HG03139 (cell line): ENCODE results near the gene ZNF12.
A peak's percentile ranks its signal among the peaks of the same experiment; 100 is the strongest.
"Not testable (repeated sequence)": the region's sequence is repeated elsewhere in the genome, so short reads cannot be mapped to it uniquely, and the experiment has no call there.

Experiments
- ATAC-seq: cut with Tn5 transposase; IDR thresholded peaks from one replicate; pipeline ENCODE4 v1.9.1; 2021; ENCODE audit not compliant: unreplicated experiment

ZNF12 gene

DNA sequence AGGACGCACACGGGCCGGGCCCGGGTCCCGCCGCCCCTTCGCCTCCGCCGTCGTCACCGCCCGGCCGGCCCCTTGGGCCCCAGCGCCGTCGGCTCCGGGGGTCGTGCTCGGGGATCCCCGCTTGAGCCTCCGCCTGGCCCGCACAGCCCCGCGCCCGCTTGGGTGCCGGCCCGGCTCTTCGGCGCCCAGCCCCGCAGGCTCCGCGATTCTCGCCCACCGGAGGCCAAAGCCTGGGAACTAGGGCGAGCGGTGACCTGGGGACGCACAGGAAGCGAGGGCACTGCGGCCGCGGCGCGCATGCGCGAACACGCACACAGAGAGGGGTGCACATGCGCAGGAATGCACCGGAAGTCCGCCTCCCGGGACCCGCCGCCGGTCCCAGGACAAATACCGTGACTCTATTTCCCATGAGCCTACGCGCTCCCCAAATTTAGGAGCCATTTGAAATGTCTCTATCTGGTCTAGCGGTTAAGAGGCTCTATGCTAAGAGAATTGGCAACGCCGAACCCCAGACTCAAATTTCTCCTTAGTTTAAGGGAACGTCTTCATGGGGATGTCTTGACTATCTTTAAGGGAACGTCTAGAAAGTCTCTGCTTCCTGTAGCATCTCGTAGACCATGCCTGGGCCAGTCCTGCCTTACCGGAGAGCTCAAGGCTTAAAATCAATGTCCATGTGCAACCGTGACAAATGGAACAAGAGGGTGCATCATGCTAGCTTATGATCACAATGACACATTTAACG, at the start of gene ZNF12:
ZNF12 (minus strand) TSS at position 282 of the 742 bp plus-strand sequence. CDS start 1,774 bp downstream, outside the sequence.
- peak; percentile 80 for ATAC-seq

DNA sequence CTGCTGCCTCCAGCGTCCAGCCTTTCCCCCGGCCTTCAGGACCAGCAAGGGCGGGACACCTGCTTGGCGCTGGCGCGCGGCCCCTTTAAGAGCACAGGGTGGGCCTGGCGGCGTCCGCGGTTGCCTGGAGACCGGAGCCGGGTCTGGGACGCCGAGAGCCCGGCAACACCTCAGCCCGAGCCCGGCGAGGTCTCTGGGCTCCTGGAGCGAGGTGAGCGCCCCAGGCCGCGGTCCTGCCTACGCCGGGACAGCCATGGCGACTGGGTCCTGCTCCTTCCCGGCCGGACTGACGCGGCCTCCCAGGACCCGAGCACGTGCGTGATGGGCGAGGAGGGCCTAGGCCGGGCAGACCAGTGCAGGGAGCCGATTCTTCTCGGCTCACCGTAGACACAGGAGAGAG, 47.2 kb upstream of the ZNF12 start, which contains the start of gene RSPH10B2:
RSPH10B2 (plus strand) TSS at position 140 of the 400 bp plus-strand sequence. CDS start 3,575 bp downstream, outside the sequence.
- not testable (repeated sequence) for ATAC-seq

DNA sequence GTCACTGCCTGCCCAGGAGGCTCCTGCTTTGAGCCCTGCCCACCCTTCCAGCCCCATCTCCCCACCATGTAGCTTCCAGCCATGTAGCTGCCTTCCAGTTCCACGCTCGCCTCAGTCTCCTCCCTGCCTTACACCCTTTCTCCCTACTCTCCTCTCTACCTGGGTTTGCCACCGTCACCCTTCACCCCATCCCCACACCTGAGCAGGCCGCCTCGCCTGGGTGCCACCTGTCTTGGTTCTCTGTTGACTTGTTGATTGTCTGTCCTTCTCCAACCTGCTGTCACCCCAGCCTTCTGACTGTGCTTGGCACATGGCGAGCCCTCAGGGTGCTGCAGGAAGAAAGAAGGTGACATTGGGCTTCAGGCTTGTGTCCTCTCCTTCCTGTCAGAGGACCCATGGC, 43.4 kb upstream of the ZNF12 start:
- ATAC-seq: not testable (repeated sequence)

DNA sequence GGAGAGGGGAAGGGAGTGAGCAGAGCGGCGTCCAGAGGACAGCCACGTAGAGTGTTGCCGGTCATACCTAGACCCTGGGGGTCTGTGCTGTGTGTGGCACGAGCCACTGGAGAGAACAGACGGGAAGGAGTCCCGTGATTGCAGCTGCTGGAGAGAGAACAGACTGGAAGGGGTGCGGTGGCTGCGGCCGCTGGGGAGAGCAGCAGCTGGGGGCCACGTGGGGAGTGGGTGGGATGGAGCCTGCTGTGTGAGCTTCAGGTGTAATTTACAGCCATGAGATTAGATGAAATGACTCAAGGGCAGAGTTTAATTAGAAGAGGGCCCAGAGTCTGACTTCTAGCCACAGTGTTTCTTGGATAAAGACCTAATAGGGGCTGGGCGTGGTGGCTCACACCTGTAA, 42.6 kb upstream of the ZNF12 start:
- ATAC-seq: not testable (repeated sequence)

DNA sequence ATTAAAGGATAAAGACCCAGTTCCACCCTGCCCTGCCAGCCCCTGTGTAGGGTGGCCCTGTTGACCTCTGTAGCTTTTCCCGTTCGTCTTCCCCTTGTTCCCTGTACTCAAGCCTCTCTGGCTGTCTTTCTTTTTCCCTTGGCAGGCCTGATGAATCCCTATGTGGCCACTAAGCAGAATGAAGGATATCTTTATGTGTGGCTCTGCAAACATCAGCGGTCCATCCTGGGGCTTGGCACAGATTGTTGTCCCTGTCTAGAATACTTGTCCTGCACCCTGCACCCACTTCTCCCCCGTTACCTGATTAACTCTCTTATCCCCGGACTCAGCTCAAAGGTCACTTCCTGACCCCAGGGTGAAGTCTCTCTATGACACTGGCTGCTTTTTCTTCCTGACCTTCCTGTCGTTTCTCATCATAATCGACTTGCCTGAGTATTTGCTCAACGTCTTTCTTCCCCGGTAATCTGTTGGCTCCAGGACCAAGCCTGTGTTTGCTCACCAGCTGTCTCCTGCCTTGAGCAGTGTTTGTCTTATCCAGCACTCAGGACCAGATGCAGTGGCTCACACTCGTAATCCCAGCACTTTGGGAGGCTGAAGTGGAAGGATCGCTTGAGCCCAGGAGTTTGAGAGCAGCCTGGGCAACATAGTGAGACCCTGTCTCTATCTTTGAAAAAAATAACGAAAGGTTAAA, 37.8 kb upstream of the ZNF12 start:
- ATAC-seq: not testable (repeated sequence)

DNA sequence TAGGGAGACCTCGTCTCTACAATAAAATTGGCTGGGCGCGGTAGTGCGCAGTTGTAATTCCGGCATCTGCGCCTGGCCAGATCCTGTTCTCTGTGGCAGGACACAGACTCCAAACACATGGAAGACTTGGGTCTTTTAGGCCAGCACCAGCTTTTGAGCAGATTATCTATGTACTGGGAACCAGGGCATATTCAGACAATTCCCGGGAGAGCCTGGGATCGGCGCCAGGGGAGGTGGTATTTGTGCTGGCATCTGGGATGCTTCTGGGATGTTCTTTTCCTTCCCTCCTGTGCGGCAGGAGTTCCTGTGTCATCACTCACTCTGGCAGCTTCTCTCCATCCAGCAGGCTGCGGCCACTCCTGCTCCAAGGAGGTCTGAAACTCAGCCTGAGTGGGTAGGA, 31.7 kb upstream of the ZNF12 start:
- ATAC-seq: not testable (repeated sequence)

DNA sequence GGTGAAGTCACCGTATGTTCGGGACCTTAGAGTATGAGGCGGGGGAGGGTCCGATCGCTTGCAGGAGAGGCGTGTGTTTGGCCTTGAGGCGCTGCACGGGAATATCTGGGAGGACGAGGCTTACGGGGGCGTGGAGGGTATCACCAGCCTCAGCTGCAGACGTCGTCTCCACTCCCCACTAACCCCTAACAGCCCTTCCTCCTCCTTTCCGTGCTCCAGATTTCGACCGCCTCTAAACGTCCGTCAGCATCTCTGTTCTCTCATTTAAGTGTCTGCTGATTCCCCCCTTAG, 23.5 kb upstream of the ZNF12 start:
- ATAC-seq: no peak

DNA sequence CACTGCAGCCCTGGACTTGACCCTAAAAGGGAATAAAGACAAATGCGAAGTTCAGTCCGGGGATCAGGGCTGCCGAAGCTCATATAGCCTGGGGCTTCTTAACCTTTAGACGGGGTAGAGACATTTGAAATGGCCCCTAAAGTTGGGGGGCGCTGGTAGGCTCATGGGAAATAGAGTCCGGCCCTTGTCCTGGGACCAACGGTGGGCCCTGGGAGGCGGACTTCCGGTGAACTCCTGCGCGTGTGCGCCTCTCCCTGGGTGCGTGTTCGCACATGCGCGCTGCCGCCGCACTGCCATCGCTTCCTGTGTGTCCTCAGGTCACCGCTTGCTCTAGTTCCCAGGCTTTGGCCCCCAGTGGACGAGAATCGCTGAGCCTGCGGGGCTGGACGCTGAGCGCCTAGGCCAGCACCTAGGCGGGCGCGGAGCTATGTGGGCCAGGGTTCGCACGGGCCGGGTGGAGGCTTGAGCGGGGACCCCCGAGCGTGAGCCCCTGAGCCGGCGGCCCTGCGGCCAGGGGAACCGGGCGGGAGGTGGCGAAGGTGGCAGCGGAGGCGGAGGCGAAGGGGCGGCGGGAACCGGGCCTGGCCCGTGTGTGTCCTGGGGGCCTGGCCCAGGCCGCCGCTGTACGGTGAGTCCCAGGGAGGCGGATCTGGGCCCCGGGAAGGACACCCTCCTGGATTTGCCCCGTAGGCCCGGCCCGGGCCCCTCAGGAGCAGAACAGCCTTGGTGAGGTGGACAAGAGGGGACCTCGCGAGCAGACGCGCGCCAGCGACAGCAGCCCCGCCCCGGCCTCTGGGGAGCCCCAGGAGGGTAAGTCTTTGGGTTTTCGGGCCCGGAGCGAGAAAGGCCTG, 23.0 kb upstream of the ZNF12 start:
- ATAC-seq: peak; percentile 93

DNA sequence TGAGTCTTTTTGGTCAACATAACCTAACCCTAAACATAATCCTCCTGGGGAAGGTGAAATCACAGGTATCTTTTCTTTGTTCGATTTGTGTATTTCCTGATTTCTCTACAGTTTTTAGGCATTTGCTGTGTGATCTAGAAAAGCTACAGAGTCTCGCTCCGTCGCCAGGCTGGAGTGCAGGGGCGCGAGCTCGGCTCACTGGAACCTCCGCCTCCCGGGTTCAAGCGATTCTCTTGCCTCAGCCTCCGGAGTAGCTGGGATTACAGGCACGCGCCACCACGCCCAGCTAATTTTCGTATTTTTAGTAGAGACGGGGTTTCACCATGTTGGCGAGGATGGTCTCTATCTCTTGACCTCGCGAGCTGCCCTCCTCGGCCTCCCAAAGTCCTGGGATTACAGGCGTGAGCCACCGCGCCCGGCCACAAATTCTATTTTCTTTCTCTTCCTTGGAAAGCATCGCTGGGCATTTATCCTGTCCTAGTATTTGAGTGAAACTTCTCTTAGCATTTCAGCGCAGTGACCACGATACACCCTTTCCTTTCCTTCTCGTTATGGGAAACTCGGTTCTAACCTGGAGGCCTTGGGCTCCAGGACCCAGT, 22.2 kb upstream of the ZNF12 start:
- ATAC-seq: not testable (repeated sequence)

DNA sequence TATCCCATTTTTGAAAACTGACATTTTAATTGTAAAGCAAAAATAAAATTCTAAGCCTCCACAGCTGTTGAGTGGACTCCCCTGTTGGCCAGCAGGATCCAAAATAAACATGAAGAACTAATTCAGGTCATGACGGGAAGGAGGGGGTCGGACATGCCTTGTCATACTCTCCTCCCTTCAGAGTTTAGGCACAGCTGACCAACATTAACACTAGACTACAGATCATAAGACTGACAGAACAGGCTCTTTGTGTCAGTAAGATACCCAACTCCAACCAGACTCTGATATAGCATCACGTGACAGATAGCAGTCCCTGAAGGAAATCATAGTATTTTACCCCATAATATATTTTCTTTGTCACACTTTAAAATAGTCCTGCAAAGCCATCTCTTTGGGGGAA, 20.9 kb upstream of the ZNF12 start:
- no peak for ATAC-seq

DNA sequence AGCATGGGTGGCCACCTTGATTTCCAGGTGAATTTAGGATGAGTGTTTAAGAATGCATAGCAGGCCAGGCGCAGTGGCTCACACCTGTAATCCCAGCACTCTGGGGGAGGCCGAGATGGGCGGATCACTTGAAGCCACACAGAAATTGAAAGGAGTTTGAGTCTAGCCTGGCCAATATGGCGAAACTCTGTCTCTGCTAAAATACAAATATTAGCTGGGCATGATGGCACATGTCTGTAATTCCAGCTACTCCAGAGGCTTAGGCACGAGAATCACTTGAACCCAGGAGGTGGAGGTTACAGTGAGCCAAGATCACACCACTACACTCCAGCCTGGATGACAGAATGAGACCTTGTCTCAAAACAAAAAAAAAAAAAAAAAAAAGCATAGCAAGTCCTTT, 19.6 kb upstream of the ZNF12 start:
- not testable (repeated sequence) for ATAC-seq

DNA sequence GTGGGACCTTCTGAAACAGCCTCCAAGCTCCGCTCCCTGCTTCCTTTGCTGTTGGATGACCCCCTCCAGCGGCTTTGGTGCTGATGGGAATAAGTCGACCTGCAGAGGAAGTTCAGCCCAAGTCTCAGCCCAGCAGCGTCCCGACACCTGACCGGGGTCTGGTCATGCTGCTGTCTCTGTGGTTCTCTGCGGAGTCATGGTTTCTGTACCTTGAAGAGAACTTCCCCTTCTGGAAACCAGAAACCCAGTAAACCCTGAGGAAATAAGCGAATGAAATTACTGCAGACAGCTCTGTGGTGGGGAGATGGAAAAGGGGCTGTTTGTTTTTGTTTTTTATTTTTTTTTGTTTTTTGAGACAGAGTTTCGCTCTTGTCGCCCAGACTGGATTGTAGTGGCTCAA, 18.3 kb upstream of the ZNF12 start:
- ATAC-seq: peak; percentile 46

DNA sequence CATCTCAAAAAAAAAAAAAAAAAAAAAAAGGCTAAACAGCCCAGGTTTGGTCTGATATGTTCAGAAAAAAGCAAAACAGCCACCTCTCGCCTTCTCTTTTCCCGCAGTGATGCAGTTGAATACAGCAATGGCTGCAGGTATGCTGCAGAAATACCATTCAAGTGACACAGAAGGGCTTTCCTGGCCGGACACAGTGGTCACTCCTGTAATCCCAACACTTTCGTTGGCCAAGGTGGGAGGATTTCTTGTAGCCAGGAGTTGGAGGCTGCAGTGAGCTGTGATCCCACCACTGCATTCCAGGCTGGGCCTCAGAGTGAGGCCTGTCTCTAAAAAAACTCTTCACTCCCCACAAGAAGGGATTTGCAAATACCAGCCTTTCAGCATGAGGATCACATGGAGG, 17.6 kb upstream of the ZNF12 start:
- ATAC-seq: not testable (repeated sequence)

DNA sequence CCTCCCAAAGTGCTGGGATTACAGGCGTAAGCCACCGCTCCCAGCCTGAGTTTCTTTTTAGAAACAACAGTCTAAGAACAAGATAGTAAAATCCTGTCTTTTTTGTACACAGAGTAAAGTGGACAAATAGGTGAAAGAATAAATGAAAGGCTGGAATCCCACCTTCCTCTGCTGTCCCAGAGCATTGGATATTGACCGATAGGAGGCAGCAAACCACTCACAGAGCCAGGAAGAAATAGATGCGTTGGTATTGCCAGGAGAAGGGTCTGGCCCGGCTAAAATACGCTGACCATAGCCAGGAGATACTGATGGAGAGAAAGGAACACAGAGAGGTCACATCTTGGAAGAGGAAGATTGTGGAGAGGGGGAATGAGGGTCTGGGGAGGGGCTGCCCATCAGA, 11.4 kb upstream of the ZNF12 start:
- ATAC-seq: no peak

DNA sequence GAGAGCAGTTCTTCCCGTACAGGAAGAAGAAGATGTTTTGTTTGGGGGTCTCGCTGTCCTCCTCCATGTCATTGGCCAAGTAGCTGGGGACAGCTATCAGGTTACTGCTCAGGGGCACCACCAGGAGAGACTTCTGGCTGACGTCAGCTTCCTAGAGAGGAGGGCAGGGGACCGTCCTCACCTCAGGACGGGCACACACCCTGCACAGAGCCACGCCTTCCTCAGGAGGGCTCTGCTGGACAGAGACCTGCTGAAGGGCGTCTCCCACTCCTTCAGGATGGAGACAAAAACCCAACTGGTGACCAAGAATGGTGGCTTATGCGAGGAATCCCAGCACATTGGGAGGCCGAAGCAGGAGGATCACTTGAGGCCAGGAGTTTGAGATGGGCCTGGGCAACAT, 9.2 kb upstream of the ZNF12 start:
- not testable (repeated sequence) for ATAC-seq

DNA sequence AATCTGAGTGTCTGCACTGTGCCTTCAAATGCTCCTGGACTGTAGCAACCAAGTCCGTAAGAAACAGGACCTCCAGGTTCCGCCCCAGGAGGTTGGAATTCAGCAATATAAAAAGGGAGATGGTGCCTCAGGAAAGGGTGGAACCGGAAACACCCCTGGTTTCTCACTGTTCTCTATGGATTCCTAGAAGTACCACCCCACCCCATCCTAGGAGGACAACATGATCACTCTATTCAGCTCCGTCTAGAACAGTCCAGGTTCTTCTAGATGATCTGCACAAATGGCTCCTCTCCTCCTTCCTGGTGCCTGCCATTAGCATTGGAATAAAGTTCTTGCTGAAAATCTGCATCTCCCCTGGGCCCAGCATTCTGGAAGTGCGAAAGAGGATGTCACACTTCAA, 7.6 kb upstream of the ZNF12 start:
- ATAC-seq: no peak

DNA sequence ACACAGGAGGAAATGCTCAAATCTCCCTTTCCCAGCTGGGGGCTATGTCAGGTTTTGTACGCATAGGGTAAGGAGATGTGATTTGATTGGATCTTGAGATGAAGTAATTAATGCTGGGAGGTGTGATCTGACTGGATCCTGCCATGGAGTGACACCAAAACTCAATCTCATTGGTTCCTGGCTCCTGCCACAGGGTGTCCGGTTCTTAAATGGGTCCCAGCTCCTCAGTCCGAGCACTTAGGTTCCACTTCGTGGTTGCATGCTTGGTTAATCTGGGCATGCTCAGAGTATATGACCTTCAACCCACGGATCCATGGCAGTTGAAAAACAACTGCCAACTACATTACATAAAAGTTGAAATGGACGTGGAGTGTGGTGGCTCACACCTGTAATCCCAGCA, 3.1 kb upstream of the ZNF12 start:
- ATAC-seq: no peak

DNA sequence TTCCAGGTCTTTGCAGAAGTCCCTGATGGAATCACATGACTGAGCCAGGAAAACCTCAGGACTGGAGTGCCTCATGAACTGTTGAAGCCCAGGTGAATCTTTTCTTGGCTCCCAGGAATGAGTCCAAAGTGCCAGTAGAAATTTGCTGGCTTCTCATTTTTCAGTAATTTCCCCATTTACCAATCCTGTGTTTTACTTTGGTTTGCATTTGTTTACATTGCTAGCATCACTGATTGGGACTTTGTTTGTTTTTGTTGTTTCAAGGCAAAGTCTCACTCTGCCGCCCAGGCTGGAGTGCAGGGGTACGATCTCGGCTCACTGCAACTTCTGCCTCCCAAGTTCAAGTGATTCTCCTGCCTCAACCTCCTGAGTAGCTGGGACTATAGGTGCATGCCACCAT, 1.6 kb upstream of the ZNF12 start:
- ATAC-seq: no peak

DNA sequence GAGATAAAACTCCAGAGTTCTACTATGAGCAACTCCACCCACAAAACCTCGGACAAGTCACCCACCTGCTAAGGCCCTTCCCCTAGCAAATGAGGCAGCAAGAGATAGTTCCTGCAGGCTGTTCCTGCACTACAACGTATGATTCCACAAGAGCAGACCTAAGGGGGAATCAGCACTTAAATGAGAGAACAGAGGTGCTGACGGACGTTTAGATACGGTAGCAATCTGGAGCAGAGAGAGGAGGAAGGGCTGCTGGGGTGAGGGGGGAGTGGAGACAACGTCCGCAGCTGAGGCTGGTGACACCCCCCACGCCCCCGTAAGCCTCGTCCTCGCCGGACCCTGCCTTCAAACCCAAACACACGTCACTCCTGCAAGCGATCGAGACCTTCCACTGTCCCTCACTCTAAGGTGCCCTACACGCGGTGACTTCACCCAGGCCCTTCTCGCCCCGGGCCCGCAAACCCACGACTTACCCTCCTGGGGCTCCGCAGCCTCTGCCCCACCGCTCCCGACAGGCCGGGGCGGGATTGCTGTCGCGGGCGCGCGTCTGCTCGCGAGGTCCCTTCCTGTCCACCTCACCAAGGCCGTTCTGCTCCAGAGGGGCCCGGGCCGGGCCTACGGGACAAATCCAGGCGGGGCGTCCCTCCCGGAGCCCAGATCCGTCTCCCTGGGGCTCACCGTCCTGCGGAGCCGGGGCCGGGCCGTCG, 635 bp downstream of the ZNF12 start:
- ATAC-seq: peak; percentile 22

DNA sequence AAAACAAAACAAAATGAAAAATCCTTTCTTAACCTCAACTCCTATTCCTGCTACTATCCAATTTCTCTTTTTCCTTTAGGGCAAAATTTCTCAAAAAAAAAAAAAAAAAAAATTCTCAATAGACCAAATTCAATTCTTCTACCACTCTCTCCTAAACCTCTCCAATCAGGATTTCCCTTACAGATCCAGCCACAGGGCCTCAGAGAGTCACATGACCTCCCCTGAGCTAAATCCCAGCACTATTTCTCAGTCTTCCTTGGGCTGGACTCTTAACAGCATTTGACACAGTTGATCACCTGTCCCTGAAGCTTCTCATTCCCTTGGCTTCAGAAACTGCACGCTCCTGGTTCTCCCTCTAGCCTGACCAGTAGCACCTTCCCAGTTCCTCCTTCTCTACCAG, 4.9 kb downstream of the ZNF12 start:
- no peak for ATAC-seq

DNA sequence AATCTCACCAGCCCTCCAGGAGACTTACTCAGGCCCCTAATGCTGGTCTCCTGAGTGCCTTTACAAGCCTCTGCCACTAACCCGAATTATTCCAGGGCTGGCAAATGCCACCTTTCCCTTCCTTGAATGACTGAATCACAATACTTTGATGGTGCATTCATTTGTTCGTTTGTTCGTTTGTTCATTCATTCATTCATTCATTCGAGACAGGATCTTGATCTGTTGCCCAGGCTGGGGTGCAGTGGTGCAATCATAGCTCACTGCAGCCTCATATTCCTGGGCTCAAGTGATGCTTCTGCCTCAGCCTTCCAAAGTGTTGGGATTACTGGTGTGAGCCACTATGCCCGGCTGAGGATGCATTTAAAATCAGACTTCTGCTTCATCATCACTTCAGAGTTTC, 6.0 kb downstream of the ZNF12 start:
- no peak for ATAC-seq
